ENCODE data around the gene MARF1. TPM values are rescaled to one million over a fixed set of nuclear protein-coding genes. Genes with fewer than 3 reads are reported as not detected.

The MARF1 gene, protein sequence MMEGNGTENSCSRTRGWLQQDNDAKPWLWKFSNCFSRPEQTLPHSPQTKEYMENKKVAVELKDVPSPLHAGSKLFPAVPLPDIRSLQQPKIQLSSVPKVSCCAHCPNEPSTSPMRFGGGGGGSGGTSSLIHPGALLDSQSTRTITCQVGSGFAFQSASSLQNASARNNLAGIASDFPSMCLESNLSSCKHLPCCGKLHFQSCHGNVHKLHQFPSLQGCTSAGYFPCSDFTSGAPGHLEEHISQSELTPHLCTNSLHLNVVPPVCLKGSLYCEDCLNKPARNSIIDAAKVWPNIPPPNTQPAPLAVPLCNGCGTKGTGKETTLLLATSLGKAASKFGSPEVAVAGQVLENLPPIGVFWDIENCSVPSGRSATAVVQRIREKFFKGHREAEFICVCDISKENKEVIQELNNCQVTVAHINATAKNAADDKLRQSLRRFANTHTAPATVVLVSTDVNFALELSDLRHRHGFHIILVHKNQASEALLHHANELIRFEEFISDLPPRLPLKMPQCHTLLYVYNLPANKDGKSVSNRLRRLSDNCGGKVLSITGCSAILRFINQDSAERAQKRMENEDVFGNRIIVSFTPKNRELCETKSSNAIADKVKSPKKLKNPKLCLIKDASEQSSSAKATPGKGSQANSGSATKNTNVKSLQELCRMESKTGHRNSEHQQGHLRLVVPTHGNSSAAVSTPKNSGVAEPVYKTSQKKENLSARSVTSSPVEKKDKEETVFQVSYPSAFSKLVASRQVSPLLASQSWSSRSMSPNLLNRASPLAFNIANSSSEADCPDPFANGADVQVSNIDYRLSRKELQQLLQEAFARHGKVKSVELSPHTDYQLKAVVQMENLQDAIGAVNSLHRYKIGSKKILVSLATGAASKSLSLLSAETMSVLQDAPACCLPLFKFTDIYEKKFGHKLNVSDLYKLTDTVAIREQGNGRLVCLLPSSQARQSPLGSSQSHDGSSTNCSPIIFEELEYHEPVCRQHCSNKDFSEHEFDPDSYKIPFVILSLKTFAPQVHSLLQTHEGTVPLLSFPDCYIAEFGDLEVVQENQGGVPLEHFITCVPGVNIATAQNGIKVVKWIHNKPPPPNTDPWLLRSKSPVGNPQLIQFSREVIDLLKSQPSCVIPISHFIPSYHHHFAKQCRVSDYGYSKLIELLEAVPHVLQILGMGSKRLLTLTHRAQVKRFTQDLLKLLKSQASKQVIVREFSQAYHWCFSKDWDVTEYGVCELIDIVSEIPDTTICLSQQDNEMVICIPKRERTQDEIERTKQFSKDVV (N-terminal part only)
- 11.3 and 18.3 TPM in 2 replicates for total RNA-seq

DNA sequence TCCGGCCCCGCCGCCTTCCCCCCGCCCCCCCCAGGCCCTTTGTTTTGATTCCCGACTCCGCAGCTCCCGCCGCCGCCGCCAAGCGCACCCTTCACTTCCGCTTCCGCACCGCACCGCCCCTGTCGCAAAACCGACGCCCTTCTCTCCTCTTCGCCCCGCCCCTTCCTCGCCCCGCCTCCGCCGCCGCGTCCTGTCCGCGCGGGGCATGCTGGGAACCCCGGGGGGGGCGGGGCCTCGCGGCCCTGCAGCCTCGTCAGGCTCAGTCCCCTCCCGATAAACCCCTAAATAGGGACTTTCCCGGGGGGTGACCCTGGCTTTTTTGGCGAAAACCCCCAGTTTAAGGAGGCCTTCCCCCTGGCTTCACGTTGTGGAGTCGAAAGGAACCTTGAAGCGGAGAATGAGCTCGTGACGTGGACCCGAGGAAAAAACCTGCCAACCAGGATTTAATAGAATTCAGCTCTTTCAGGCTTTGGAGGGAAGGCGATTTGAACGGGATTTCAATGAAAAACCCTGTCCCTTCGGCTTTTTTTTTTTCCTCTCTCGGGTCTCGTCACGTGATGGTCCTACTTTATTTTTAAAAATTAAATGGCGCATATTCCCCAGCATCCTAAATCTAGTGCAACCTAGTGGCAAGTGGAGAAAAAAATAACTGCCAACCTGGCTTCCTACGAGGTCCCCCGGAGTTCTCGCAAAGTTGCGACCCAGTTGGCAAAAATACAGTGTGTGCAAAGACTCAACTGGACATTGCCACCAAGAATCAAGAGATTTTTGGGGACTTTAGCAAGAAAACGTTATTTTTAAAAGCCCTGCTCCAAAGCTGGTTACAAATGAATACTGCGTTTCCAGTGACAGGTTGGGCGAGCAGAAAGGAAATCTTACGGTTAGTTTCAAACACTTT lies at the start of gene MARF1:
MARF1 (minus strand) TSS at position 107 of the 898 bp plus-strand sequence. CDS start 3,921 bp downstream, outside the sequence.

DNA sequence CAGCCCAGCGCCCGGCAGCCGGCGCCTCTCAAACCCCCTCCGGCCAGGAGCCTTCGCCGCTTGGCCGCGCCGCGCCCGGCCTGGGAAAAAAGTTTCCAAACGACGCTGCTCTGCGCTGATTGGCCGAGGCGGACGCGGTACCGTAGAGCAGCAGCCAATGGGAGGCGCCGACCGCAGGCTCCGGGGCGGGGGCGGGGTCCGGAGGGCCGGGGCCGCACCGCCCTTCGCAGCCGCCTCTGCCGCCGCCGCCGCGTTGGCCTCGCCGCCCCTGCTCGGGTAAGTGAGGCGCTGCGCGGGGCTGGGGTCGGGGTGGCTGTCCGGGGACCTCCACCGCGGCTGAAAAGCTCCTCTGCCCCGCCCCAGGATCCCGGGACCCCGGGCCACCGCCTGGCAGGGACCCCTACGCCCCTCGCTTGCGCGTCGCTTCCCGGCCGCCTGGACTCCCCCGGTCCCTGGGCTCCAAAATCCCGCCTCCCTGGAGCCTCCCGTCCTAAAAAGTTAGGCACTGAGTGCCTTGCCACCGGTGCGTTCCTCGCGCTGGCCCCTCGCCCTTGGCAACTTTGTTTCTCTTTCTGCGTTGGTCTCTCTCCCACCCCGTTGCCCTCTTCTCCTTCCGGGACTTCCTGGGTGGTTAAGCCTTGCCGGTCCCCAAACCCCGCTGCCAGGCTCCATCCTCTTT lies 7.2 kb upstream of the MARF1 start, which contains the start of gene NDE1:
NDE1 (plus strand) TSS at position 227 of the 679 bp plus-strand sequence. CDS start 14,534 bp downstream, outside the sequence.

Other genes starting within 250 kb of the MARF1 start
- 0.72 and 5.8 TPM in 2 replicates for gene MPV17L, start 247.4 kb downstream of the MARF1 start, total RNA-seq
- gene BMERB1, start 208.6 kb downstream of the MARF1 start, total RNA-seq = 4.1 and 9.8 TPM in 2 replicates
- gene NDE1, start 7.1 kb upstream of the MARF1 start, total RNA-seq = 71.8 TPM in 2 replicates
- gene MYH11, start 213.9 kb upstream of the MARF1 start, total RNA-seq = under 0.01 TPM in 1 of 2 replicates, not detected in the other
- gene CEP20, start 245.4 kb upstream of the MARF1 start, total RNA-seq = 25.8 and 70.8 TPM in 2 replicates